Caco-2 (cell line): ENCODE data around the gene RABGEF1. TPM values are rescaled to one million over a fixed set of nuclear protein-coding genes. Genes with fewer than 3 reads are reported as not detected.
"Not testable (repeated sequence)": the region's sequence is repeated elsewhere in the genome, so short reads cannot be mapped to it uniquely, and the experiment has no call there.

Experiments
- BruUV-seq: library from RNA; stranded (reverse); fragments of 400-500 nt; replicated peaks from 2 replicates; lab custom pipeline; 2021; lab: Mats Ljungman, UMichigan
- CTCF ChIA-PET: fragments of 300-600 bp; sonication (Branson Sonifier 250); formaldehyde crosslinking; loops from one replicate; lab custom pipeline; 2022; ENCODE audit warnings: antibody characterized with exemption; lab: Charles Lee
- POLR2A ChIA-PET: fragments of 300-600 bp; sonication (Branson Sonifier 250); formaldehyde crosslinking; loops from one replicate; lab custom pipeline; 2022; ENCODE audit warnings: antibody characterized with exemption; lab: Charles Lee
- DNase-seq, 2 experiments: peaks; one replicate each; pipeline versions ENCODE4 v3.0.0 to v3.0.0-alpha.2; 2020 to 2022
- H3K27me3 ChIP-seq: replicated peaks from 2 replicates; pipeline ENCODE4 v1.6.0; 2011; ENCODE audit warnings: low read length; ENCODE audit not compliant: control insufficient read depth, insufficient read depth
- H3K36me3 ChIP-seq: 2 replicates; pipeline ENCODE4 v1.5.1; 2011; ENCODE audit warnings: low read length; ENCODE audit not compliant: control insufficient read depth, insufficient read depth
- H3K4me1 ChIP-seq: fragments of 250-450 bp; sonication (Bioruptor Pico); 2 replicates; pipeline ENCODE4 v1.5.1; 2020; ENCODE audit warnings: mild to moderate bottlenecking
- H3K4me3 ChIP-seq: 2 replicates; pipeline ENCODE4 v1.5.1; 2011; ENCODE audit warnings: low read depth, mild to moderate bottlenecking, control low read depth, low read length
- H3K9me3 ChIP-seq: fragments of 250-450 bp; sonication (Bioruptor Pico); 2 replicates; pipeline ENCODE4 v1.5.1; 2020; ENCODE audit warnings: mild to moderate bottlenecking, moderate library complexity
- H3K27ac Mint-ChIP-seq: one replicate; pipeline ENCODE4 v1.8.0; 2022; ENCODE audit warnings: mixed read lengths; ENCODE audit not compliant: unreplicated experiment
- H3K27me3 Mint-ChIP-seq: one replicate; pipeline ENCODE4 v1.8.0; 2022; ENCODE audit warnings: mixed read lengths; ENCODE audit not compliant: insufficient read depth, unreplicated experiment
- H3K36me3 Mint-ChIP-seq: one replicate; pipeline ENCODE4 v1.8.0; 2022; ENCODE audit warnings: mild to moderate bottlenecking, mixed read lengths; ENCODE audit not compliant: insufficient read depth, unreplicated experiment
- H3K4me1 Mint-ChIP-seq: one replicate; pipeline ENCODE4 v1.8.0; 2022; ENCODE audit warnings: low read depth, mixed read lengths; ENCODE audit not compliant: unreplicated experiment
- H3K4me3 Mint-ChIP-seq: one replicate; pipeline ENCODE4 v1.8.0; 2022; ENCODE audit warnings: mild to moderate bottlenecking, moderate library complexity, mixed read lengths; ENCODE audit not compliant: unreplicated experiment
- H3K9me3 Mint-ChIP-seq: one replicate; pipeline ENCODE4 v1.8.0; 2022; ENCODE audit warnings: mixed read lengths; ENCODE audit not compliant: unreplicated experiment
- CTCF ChIP-seq, 2 experiments: fragments of 200-600 bp in 1 of 2; IDR thresholded peaks; 1 replicate in 1 of 2; 2 replicates in 1 of 2; pipeline versions ENCODE4 v1.5.1 to v1.8.0; 2011 to 2022; ENCODE audit warnings: antibody characterized with exemption in 1 of 2, control low read depth in 1 of 2, inconsistent platforms in 1 of 2, low read depth in 1 of 2, low read length in 1 of 2, mild to moderate bottlenecking in 1 of 2, moderate library complexity in 1 of 2; ENCODE audit not compliant: insufficient read depth in 1 of 2, severe bottlenecking in 1 of 2, unreplicated experiment in 1 of 2
- intact Hi-C: fragments of 100-400 bp; cut with micrococcal nuclease; formaldehyde crosslinking; loops from one replicate; pipeline ENCODE4 v1.10.0; 2022; ENCODE audit not compliant: unreplicated experiment
- total RNA-seq: library from RNA; stranded (reverse); gene quantifications from 2 replicates; pipeline ENCODE4 v1.2.3, GENCODE V29; 2022

The RABGEF1 gene
- total RNA-seq, 1 experiment from 2014 or later, result 20.3 TPM

DNA sequence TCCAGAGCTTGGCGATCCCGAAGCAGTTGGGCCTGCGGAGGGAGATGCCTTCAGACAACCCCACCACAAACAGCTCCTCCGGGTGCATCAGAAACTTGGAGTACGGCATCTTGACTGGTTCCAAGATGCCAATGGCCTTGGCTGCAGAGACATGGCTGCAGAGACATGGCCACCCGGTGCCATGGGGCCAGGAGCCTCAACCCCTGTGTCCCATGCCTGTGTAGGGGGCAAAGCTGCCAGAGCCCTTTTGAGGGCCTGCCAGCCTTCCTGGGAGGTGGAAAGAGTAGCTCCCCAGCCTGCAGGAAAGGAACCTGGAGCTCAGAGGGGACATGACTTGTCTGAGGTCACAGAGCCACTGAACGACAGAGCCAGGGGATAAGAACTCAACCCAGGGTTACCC, 83.5 kb downstream of the RABGEF1 start:
- Histone ChIP-seq H3K4me3 (no peak overlapping the region), H3K27me3 (no peaks in the 10 kb centered on the region), H3K9me3 (no peaks in the 10 kb centered on the region), H3K4me1 (no peaks in the 10 kb centered on the region), H3K36me3 (no peaks in the 10 kb centered on the region)
- DNase-seq, result no peak
- no peak for TF ChIP-seq CTCF (IDR thresholded peaks at IDR 0.05; ENCODE audit: insufficient read depth in 1 of 2, low read depth in 1 of 2, low read length in 1 of 2, severe bottlenecking in 1 of 2, unreplicated experiment in 1 of 2)
- intact Hi-C loops, result no loop called here
- no peaks in the 10 kb centered on the region for H3K9me3 Mint-ChIP-seq
- H3K27me3 Mint-ChIP-seq, result no peaks in the 10 kb centered on the region
- no peak overlapping the region for H3K27ac Mint-ChIP-seq
- H3K4me1 Mint-ChIP-seq, result no peaks in the 10 kb centered on the region
- peaks cover 6% of the 10 kb centered on the region for H3K36me3 Mint-ChIP-seq
- BruUV-seq, result no TSS peak
- ChIA-PET POLR2A (no interaction called here), CTCF (no interaction called here)
- no peak overlapping the region for H3K4me3 Mint-ChIP-seq

DNA sequence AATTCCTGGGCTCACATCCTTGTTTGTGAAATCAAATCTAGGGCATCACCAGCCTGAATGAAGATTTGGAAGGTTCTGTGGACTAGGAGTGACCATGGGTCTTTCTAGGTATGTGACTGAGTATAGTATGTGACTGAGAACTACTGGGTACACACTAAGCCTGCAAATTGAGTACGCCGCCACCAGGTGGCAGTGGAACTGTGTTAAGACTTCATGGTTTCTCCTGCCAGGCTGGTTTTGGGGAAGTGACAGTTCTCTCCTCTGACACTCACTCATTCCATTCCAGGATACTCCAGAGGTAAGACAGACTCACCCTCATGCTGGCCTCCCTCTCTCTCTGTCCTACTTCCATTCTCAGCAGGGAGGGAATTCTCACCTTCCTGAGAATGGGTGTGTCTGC, 85.0 kb downstream of the RABGEF1 start:
- H3K4me1 ChIP-seq, H3K9me3 ChIP-seq, BruUV-seq, H3K27ac Mint-ChIP-seq, H3K27me3 Mint-ChIP-seq, intact Hi-C loops, H3K4me3 Mint-ChIP-seq, H3K27me3 ChIP-seq, H3K9me3 Mint-ChIP-seq, H3K4me3 ChIP-seq, H3K4me1 Mint-ChIP-seq, H3K36me3 ChIP-seq, CTCF ChIA-PET, H3K36me3 Mint-ChIP-seq, POLR2A ChIA-PET: not testable (repeated sequence)
- peak; percentile 54 to 60 for DNase-seq
- peak in 1 of 2 experiments; percentile 49 for TF ChIP-seq CTCF (IDR thresholded peaks at IDR 0.05; ENCODE audit: insufficient read depth in 1 of 2, low read depth in 1 of 2, low read length in 1 of 2, severe bottlenecking in 1 of 2, unreplicated experiment in 1 of 2)

GRCh38 chr7:66826649-66827048, 86.1 kb downstream of the RABGEF1 start:
- H3K27ac Mint-ChIP-seq, result no peak overlapping the region
- H3K36me3 Mint-ChIP-seq, result peaks cover 8% of the 10 kb centered on the region
- no peaks in the 10 kb centered on the region for H3K9me3 Mint-ChIP-seq
- peak in 1 of 2 experiments; percentile 2 for DNase-seq
- no peaks in the 10 kb centered on the region for H3K36me3 ChIP-seq
- CTCF ChIA-PET, result no interaction called here
- no peaks in the 10 kb centered on the region for H3K4me1 Mint-ChIP-seq
- no peaks in the 10 kb centered on the region for H3K9me3 ChIP-seq
- no peak overlapping the region for H3K4me3 ChIP-seq
- POLR2A ChIA-PET, result no interaction called here
- intact Hi-C loops, result no loop called here
- H3K27me3 Mint-ChIP-seq, result no peaks in the 10 kb centered on the region
- no peak overlapping the region for H3K4me3 Mint-ChIP-seq
- H3K27me3 ChIP-seq, result no peaks in the 10 kb centered on the region
- no peaks in the 10 kb centered on the region for H3K4me1 ChIP-seq
- TF ChIP-seq CTCF (IDR thresholded peaks at IDR 0.05; ENCODE audit: insufficient read depth in 1 of 2, low read depth in 1 of 2, low read length in 1 of 2, severe bottlenecking in 1 of 2, unreplicated experiment in 1 of 2), result no peak
- BruUV-seq, result no TSS peak

- POLR2A ChIA-PET, result not testable (repeated sequence)
Observed at GRCh38 chr7:66830976-66831375, 90.4 kb downstream of the RABGEF1 start.

More at GRCh38 chr7:66830976-66831375, 90.4 kb downstream of the RABGEF1 start:
- H3K9me3 Mint-ChIP-seq, H3K36me3 Mint-ChIP-seq, CTCF ChIA-PET, H3K36me3 ChIP-seq, H3K9me3 ChIP-seq, H3K4me3 ChIP-seq, BruUV-seq, H3K4me3 Mint-ChIP-seq, H3K4me1 ChIP-seq, intact Hi-C loops, H3K27me3 Mint-ChIP-seq, H3K4me1 Mint-ChIP-seq, H3K27ac Mint-ChIP-seq, H3K27me3 ChIP-seq: not testable (repeated sequence)
- peak in 1 of 2 experiments; percentile 15 for DNase-seq
